Neuronal stem cell (in vitro differentiated cells): ENCODE data around the gene PCCB.

ENCODE experiments used
- DNase-seq: peaks from one replicate; pipeline ENCODE4 v3.0.0-alpha.2; 2013; ENCODE audit warnings: low spot score
- H2AFZ ChIP-seq: one replicate; pipeline ENCODE4 v1.6.1; 2013; ENCODE audit warnings: mild to moderate bottlenecking, low read length, inconsistent platforms
- H2AK5ac ChIP-seq: 2 replicates; pipeline ENCODE4 v1.6.1; 2013; ENCODE audit warnings: low read depth, mild to moderate bottlenecking, inconsistent platforms, low read length, moderate library complexity, mixed read lengths
- H2BK120ac ChIP-seq: 2 replicates; pipeline ENCODE4 v1.6.1; 2013; ENCODE audit warnings: low read depth, mild to moderate bottlenecking, inconsistent platforms, low read length, moderate library complexity, mixed read lengths
- H2BK12ac ChIP-seq: one replicate; pipeline ENCODE4 v1.6.1; 2013; ENCODE audit warnings: low read length, inconsistent platforms
- H2BK15ac ChIP-seq: 2 replicates; pipeline ENCODE4 v1.6.1; 2013; ENCODE audit warnings: mild to moderate bottlenecking, low read length, inconsistent platforms, mixed read lengths
- H2BK5ac ChIP-seq: one replicate; pipeline ENCODE4 v1.6.1; 2013; ENCODE audit warnings: inconsistent platforms, mild to moderate bottlenecking, low read length, moderate library complexity
- H3K14ac ChIP-seq: one replicate; pipeline ENCODE4 v1.6.1; 2013; ENCODE audit warnings: low read length, inconsistent platforms
- H3K18ac ChIP-seq: 2 replicates; pipeline ENCODE4 v1.6.1; 2013; ENCODE audit warnings: low read length, inconsistent platforms
- H3K23ac ChIP-seq: 2 replicates; pipeline ENCODE4 v1.6.1; 2013; ENCODE audit warnings: low read depth, mild to moderate bottlenecking, mixed read lengths, low read length, inconsistent platforms; ENCODE audit not compliant: poor library complexity
- H3K27ac ChIP-seq: replicated peaks from 3 replicates; pipeline ENCODE4 v1.5.1; 2013; ENCODE audit warnings: low read length, inconsistent platforms
- H3K27me3 ChIP-seq, 3 experiments: 2 replicates each; pipeline ENCODE4 v1.6.1; 2013; ENCODE audit warnings: low read length in 3 of 3, mild to moderate bottlenecking in 2 of 3, inconsistent platforms in 1 of 3, low read depth in 1 of 3, mixed read lengths in 1 of 3, moderate library complexity in 1 of 3; ENCODE audit not compliant: control insufficient read depth in 3 of 3, insufficient read depth in 3 of 3
- H3K36me3 ChIP-seq, 2 donors: replicated peaks in 1 of 2; 2 replicates each; pipeline ENCODE4 v1.6.1; 2013; ENCODE audit warnings: low read length in 2 of 2; ENCODE audit not compliant: control insufficient read depth in 2 of 2, insufficient read depth in 2 of 2
- H3K4ac ChIP-seq: 2 replicates; pipeline ENCODE4 v1.6.1; 2013; ENCODE audit warnings: inconsistent platforms, mild to moderate bottlenecking, low read length, moderate library complexity
- H3K4me1 ChIP-seq, 2 donors: 1 replicate in 1 of 2; 2 replicates in 1 of 2; pipeline ENCODE4 v1.6.1; 2013; ENCODE audit warnings: low read length in 2 of 2, low read depth in 1 of 2; ENCODE audit not compliant: control insufficient read depth in 2 of 2, insufficient read depth in 1 of 2
- H3K4me2 ChIP-seq: one replicate; pipeline ENCODE4 v1.6.1; 2013; ENCODE audit warnings: mild to moderate bottlenecking, low read length, inconsistent platforms; ENCODE audit not compliant: insufficient read depth, poor library complexity, severe bottlenecking
- H3K4me3 ChIP-seq, 2 donors: 2 replicates each; pipeline ENCODE4 v1.5.1; 2013; ENCODE audit warnings: low read length in 2 of 2, mild to moderate bottlenecking in 2 of 2, inconsistent platforms in 1 of 2, moderate library complexity in 1 of 2
- H3K79me1 ChIP-seq: one replicate; pipeline ENCODE4 v1.6.1; 2013; ENCODE audit warnings: low read depth, mild to moderate bottlenecking, inconsistent platforms, low read length, moderate library complexity
- H3K9ac ChIP-seq: one replicate; pipeline ENCODE4 v1.6.1; 2013; ENCODE audit warnings: mild to moderate bottlenecking, low read depth, low read length, inconsistent platforms; ENCODE audit not compliant: poor library complexity
- H3K9me3 ChIP-seq, 2 donors: replicated peaks in 1 of 2; 2 replicates each; pipeline versions ENCODE3 to v1.6.1; 2013; ENCODE audit warnings: low read length in 2 of 2, mild to moderate bottlenecking in 2 of 2, inconsistent platforms in 1 of 2, low read depth in 1 of 2, mixed read lengths in 1 of 2, moderate library complexity in 1 of 2; ENCODE audit not compliant: control insufficient read depth in 2 of 2, insufficient read depth in 1 of 2
- H4K8ac ChIP-seq: one replicate; pipeline ENCODE4 v1.6.1; 2013; ENCODE audit warnings: low read depth, mild to moderate bottlenecking, inconsistent platforms, low read length, moderate library complexity
- H4K91ac ChIP-seq: one replicate; pipeline ENCODE4 v1.6.1; 2013; ENCODE audit warnings: low read length, low read depth, mild to moderate bottlenecking, inconsistent platforms; ENCODE audit not compliant: poor library complexity
- WGBS, 2 donors: extraction: QIAGEN DNeasy Blood & Tissue Kit; methylation state at CpG; one replicate each; pipeline ENCODE4 v1.1.7; 2013; ENCODE audit warnings: missing lambda C conversion rate in 2 of 2, mixed read lengths in 1 of 2; ENCODE audit not compliant: insufficient read length in 2 of 2, insufficient replicate concordance in 1 of 2; ENCODE audit errors: extremely low coverage in 2 of 2; 5-methylcytosine and 5-hydroxymethylcytosine counted together

Gene PCCB

DNA sequence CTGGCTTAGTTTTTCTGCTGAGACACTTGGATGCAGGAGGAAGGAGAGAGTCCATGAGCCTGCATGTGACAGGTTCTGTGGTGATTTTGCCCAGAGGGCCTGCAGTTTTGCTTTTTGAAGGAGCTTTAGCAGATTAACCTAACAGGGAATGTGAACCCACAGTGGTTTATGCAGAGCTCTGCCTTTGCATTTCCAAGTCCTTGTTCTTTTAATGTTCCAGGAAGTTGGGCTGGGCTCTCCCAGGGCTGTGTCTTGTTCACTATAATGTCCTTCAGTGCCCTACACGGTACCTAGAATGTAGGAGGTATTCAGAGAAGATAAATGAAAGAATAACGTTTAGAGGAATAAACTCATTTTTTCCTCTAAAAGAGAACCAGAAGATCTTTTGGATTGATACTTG, 50.3 kb downstream of the PCCB start:
- Histone ChIP-seq H4K91ac (no peak overlapping the region), H3K4me1 (no peaks in the 10 kb centered on the region), H3K27me3 (no peaks in the 10 kb centered on the region), H4K8ac (no peak overlapping the region), H3K9ac (no peak overlapping the region), H3K18ac (no peak overlapping the region), H2BK120ac (no peak overlapping the region), H2BK15ac (no peak overlapping the region), H3K4me2 (no peak overlapping the region), H3K4ac (no peak overlapping the region), H3K36me3 (peaks cover 23 to 58% of the 10 kb centered on the region in 2 donors), H3K4me3 (no peak overlapping the region), H3K9me3 (peaks cover 1 to 5% of the 10 kb centered on the region in 2 donors), H2BK12ac (no peak overlapping the region), H2AFZ (no peak overlapping the region), H3K79me1 (peaks cover 5% of the 10 kb centered on the region), H2AK5ac (no peak overlapping the region), H2BK5ac (no peak overlapping the region), H3K14ac (no peak overlapping the region), H3K23ac (no peak overlapping the region), H3K27ac (no peak overlapping the region)
- DNase-seq: no peak
- WGBS, 2 donors: no CpG with 5 or more reads among the region's 2 CpGs

- no peaks in the 10 kb centered on the region for H3K27me3 ChIP-seq
- no peak overlapping the region for H4K91ac ChIP-seq
- no peak overlapping the region for H2AK5ac ChIP-seq
- H3K4me3 ChIP-seq: no peak overlapping the region
- no peak overlapping the region for H4K8ac ChIP-seq
- no peak overlapping the region for H2BK5ac ChIP-seq
- H2BK120ac ChIP-seq: no peak overlapping the region
- H3K9me3 ChIP-seq: no peaks in the 10 kb centered on the region
- H3K18ac ChIP-seq: no peak overlapping the region
- no peak overlapping the region for H2BK12ac ChIP-seq
- H3K36me3 ChIP-seq: peaks cover 7 to 20% of the 10 kb centered on the region in 2 donors
- no peak overlapping the region for H3K27ac ChIP-seq
- H3K9ac ChIP-seq: no peak overlapping the region
- no CpG with 5 or more reads among the region's 1 CpG for WGBS, 2 donors
- H2BK15ac ChIP-seq: no peak overlapping the region
- no peak overlapping the region for H2AFZ ChIP-seq
- H3K79me1 ChIP-seq: peaks cover 2% of the 10 kb centered on the region
- no peak overlapping the region for H3K14ac ChIP-seq
- H3K4me1 ChIP-seq: no peaks in the 10 kb centered on the region
- no peak overlapping the region for H3K23ac ChIP-seq
- no peak for DNase-seq
- H3K4ac ChIP-seq: no peak overlapping the region
- no peak overlapping the region for H3K4me2 ChIP-seq
Measured at GRCh38 chr3:136305879-136306278, 55.7 kb downstream of the PCCB start.

DNA sequence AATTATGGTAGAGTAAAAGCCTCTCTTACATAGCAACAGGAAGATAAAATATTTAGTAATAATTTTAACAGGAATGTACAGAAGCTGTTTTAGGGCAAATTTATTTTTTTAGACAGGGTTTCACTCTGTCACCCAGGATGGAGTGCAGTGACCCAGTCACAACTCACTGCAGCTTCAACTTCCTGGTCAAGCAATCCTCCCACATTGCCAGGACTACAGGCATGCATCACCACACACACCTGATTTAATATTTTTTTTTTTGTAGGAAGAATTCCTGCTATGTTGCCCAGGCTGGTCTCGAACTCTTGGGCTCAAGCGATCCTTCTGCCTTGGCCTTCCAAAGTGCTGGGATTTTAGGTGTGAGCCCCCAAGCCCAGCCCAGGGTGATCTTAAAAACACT, 61.1 kb downstream of the PCCB start:
- Histone ChIP-seq H3K4me1 (no peaks in the 10 kb centered on the region), H4K91ac (no peak overlapping the region), H3K4ac (no peak overlapping the region), H3K18ac (no peak overlapping the region), H2AFZ (no peak overlapping the region), H3K14ac (no peak overlapping the region), H2AK5ac (no peak overlapping the region), H3K4me2 (no peak overlapping the region), H3K9ac (no peak overlapping the region), H3K9me3 (no peaks in the 10 kb centered on the region), H3K79me1 (no peaks in the 10 kb centered on the region), H2BK15ac (no peak overlapping the region), H2BK5ac (no peak overlapping the region), H3K4me3 (no peak overlapping the region), H2BK12ac (no peak overlapping the region), H2BK120ac (no peak overlapping the region), H3K27me3 (no peaks in the 10 kb centered on the region), H3K23ac (no peak overlapping the region), H4K8ac (no peak overlapping the region), H3K27ac (no peak overlapping the region), H3K36me3 (peaks cover 0 to 22% of the 10 kb centered on the region in 2 donors)
- no peak for DNase-seq
- WGBS, 2 donors: no CpG with 5 or more reads among the region's 2 CpGs

- Histone ChIP-seq H3K23ac (no peak overlapping the region), H3K14ac (no peak overlapping the region), H2BK15ac (no peak overlapping the region), H2BK5ac (no peak overlapping the region), H3K79me1 (no peaks in the 10 kb centered on the region), H3K4me3 (no peak overlapping the region), H4K8ac (no peak overlapping the region), H3K4ac (no peak overlapping the region), H4K91ac (no peak overlapping the region), H2AK5ac (no peak overlapping the region), H3K9ac (no peak overlapping the region), H3K4me2 (no peak overlapping the region), H2BK120ac (no peak overlapping the region), H2AFZ (no peak overlapping the region), H3K27me3 (no peaks in the 10 kb centered on the region), H3K9me3 (no peaks in the 10 kb centered on the region), H3K18ac (no peak overlapping the region), H3K27ac (no peak overlapping the region), H3K36me3 (peaks cover 0 to 27% of the 10 kb centered on the region in 2 donors), H2BK12ac (no peak overlapping the region), H3K4me1 (no peaks in the 10 kb centered on the region)
- no peak for DNase-seq
- no CpG with 5 or more reads among the region's 5 CpGs for WGBS, 2 donors
Measured at GRCh38 chr3:136311968-136312367, 61.8 kb downstream of the PCCB start.
